Psoas muscle (tissue), 8 donors: ENCODE data around the gene RNFT1. TPM values are rescaled to one million over a fixed set of nuclear protein-coding genes. Genes with fewer than 3 reads are reported as not detected.
"Not testable (repeated sequence)": the region's sequence is repeated elsewhere in the genome, so short reads cannot be mapped to it uniquely, and the experiment has no call there.

Experiments used
- ATAC-seq, 4 donors: fragments of 200-7000 bp; cut with Tn5 transposase; one replicate each; pipeline ENCODE4 v1.9.1; 2020; ENCODE audit warnings: moderate library complexity in 3 of 4, mild to moderate bottlenecking in 2 of 4
- DNase-seq, 2 donors: peaks; one replicate each; pipeline ENCODE4 v3.0.0-alpha.2; 2020
- H3K27ac ChIP-seq: fragments of 200-600 bp; one replicate; pipeline ENCODE4 v1.8.0; 2022
- H3K27me3 ChIP-seq, 3 donors: fragments of 200-600 bp in 1 of 3; one replicate each; pipeline versions ENCODE4 v1.6.1 to v1.8.0; 2013 to 2022; ENCODE audit warnings: low read length in 2 of 3, mild to moderate bottlenecking in 2 of 3, moderate library complexity in 1 of 3; ENCODE audit not compliant: insufficient read depth in 3 of 3
- H3K36me3 ChIP-seq, 2 donors: fragments of 200-600 bp in 1 of 2; one replicate each; pipeline versions ENCODE4 v1.6.1 to v1.8.0; 2013 to 2022; ENCODE audit warnings: low read depth in 1 of 2, mild to moderate bottlenecking in 1 of 2, moderate library complexity in 1 of 2; ENCODE audit not compliant: insufficient read depth in 1 of 2
- H3K4me1 ChIP-seq: fragments of 200-600 bp; one replicate; pipeline ENCODE4 v1.8.0; 2022
- H3K4me3 ChIP-seq: fragments of 200-600 bp; one replicate; pipeline ENCODE4 v1.8.0; 2022; ENCODE audit warnings: mild to moderate bottlenecking
- H3K9me3 ChIP-seq: fragments of 200-600 bp; one replicate; pipeline ENCODE4 v1.8.0; 2022
- CTCF ChIP-seq: fragments of 200-600 bp; IDR thresholded peaks from one replicate; pipeline ENCODE4 v1.8.0; 2022; ENCODE audit warnings: antibody characterized with exemption
- WGBS, 3 donors: extraction: QIAGEN DNeasy Blood & Tissue Kit; methylation state at CpG; one replicate each; pipeline versions ENCODE4 v1.1.6 to v1.1.7; 2013; 5-methylcytosine and 5-hydroxymethylcytosine counted together
- intact Hi-C, 2 donors: fragments of 100-400 bp; cut with DNase I; formaldehyde crosslinking; loops; one replicate each; pipeline versions ENCODE4 v1.11.0 to v1.14.2; 2022
- long read RNA-seq, 2 donors: library from polyadenylated mRNA; unstranded; transcript quantifications; one replicate each; pipeline ENCODE4 v2.0.0, GENCODE V29; 2021
- polyA plus RNA-seq, 3 donors: library from polyadenylated mRNA; stranded (reverse); fragments of 200-250 nt; gene quantifications; one replicate each; pipeline ENCODE4 v1.2.3, GENCODE V29; 2013
- total RNA-seq, 4 donors: library from RNA; stranded (reverse); fragmentation: NEBNext Ultra II Directional in 2 of 4; extraction: Animal tissue kit (Norgen Biotek cat#: 25700) in 2 of 4; gene quantifications; one replicate each; pipeline versions ENCODE4 v1.2.1 to v1.2.4, GENCODE V29; 2021 to 2023
- donor health status: healthy with polysubstance abuse.
- donor health status: DM: no; HTN: no; CAD: no; lungs with moderate emphysema.
- donor health status: Bipolar disorder and iron deficiency.
- donor health status: healthy.
- donor health status: DM: yes; HTN: yes; CAD: no.
- donor health status: DM: no; HTN: no; CAD: no.
- donor health status: DM: no; HTN: no; CAD: no.
- donor health status: DM: yes; HTN: yes; CAD: no.

The RNFT1 gene
- 10 to 100 TPM; 10.4 to 17.1 (median 12.6) TPM for total RNA-seq
- polyA plus RNA-seq, result 10 to 100 TPM in 2 of 3 donors, 1 to 10 TPM in 1; 10.0 to 21.7 (median 11.8) TPM
- long read RNA-seq, donor 1, transcript RNFT1-204 (8 exons, 1,893 nt), result minor isoform, 5 of 28 reads
- long read RNA-seq, donor 1, transcript RNFT1-201 (9 exons, 2,101 nt), result major isoform, 15 of 28 reads
- long read RNA-seq, donor 1, partial matches to known transcripts, result 1 of 28 reads
- long read RNA-seq, donor 1, other reads (novel, unspliced or antisense), result 2 of 28 reads
- long read RNA-seq, donor 2, transcript RNFT1-202 (7 exons, 1,809 nt), result minor isoform, 10 of 39 reads
- long read RNA-seq, donor 2, transcript RNFT1-204 (8 exons, 1,893 nt), result minor isoform, 9 of 39 reads
- long read RNA-seq, donor 2, transcript RNFT1-201 (9 exons, 2,101 nt), result major isoform, 18 of 39 reads
- long read RNA-seq, donor 2, partial matches to known transcripts, result 0 of 39 reads
- long read RNA-seq, donor 2, other reads (novel, unspliced or antisense), result 2 of 39 reads

GRCh38 chr17:59964482-59965328 lies at the start of gene RNFT1:
TSS of gene RNFT1 (minus strand) at chr17:59964740. CDS start at chr17:59964663, 77 bp downstream.
- H3K4me1 ChIP-seq, result peaks cover 17% of the 10 kb centered on the region
- H3K27me3 ChIP-seq, result no peaks in the 10 kb centered on the region
- intact Hi-C loops, result no loop called here
- peak within 1 kb of the TSS; percentile 81 for H3K4me3 ChIP-seq
- TF ChIP-seq CTCF, result no peak
- peaks cover 3 to 31% of the 10 kb centered on the region in 2 donors for H3K36me3 ChIP-seq
- H3K9me3 ChIP-seq, result no peaks in the 10 kb centered on the region
- peak; percentile 95 to 96 for DNase-seq
- 1 to 3% (median 2%) methylated on average over 67 of the region's 67 CpGs for WGBS, 3 donors
- H3K27ac ChIP-seq, result peak within 1 kb of the TSS; percentile 95
- ATAC-seq, result peak; percentile 96 to 97 (median 96)

GRCh38 chr17:60009326-60009725 lies 44.8 kb upstream of the RNFT1 start:
- H3K4me1 ChIP-seq, H3K36me3 ChIP-seq, H3K4me3 ChIP-seq, H3K27ac ChIP-seq, H3K9me3 ChIP-seq, ATAC-seq, H3K27me3 ChIP-seq, intact Hi-C loops, DNase-seq: not testable (repeated sequence)
- 79 to 89% (median 86%) methylated on average over 3 to 5 of the region's 13 CpGs for WGBS, 3 donors

GRCh38 chr17:60008377-60008776 lies 43.8 kb upstream of the RNFT1 start:
- H3K27ac ChIP-seq, DNase-seq, H3K4me1 ChIP-seq, H3K9me3 ChIP-seq, H3K36me3 ChIP-seq, H3K27me3 ChIP-seq, intact Hi-C loops, H3K4me3 ChIP-seq: not testable (repeated sequence)
- WGBS, 3 donors, result 23 to 53% (median 46%) methylated on average over 5 to 7 of the region's 16 CpGs
- ATAC-seq, result peak in 1 of 4 donors; percentile 64

GRCh38 chr17:60006160-60006559 lies 41.6 kb upstream of the RNFT1 start:
- intact Hi-C loops, result no loop called here
- Histone ChIP-seq H3K9me3 (no peaks in the 10 kb centered on the region), H3K36me3 (no peaks in the 10 kb centered on the region), H3K27me3 (no peaks in the 10 kb centered on the region), H3K27ac (no peak overlapping the region), H3K4me1 (no peaks in the 10 kb centered on the region), H3K4me3 (no peak overlapping the region)
- ATAC-seq (no peak), DNase-seq (no peak)
- no peak for TF ChIP-seq CTCF
- WGBS, 3 donors, result 87 to 90% (median 87%) methylated on average over 13 of the region's 13 CpGs

GRCh38 chr17:60004561-60004960 lies 40.0 kb upstream of the RNFT1 start:
- intact Hi-C loops, H3K36me3 ChIP-seq, DNase-seq, H3K9me3 ChIP-seq, H3K4me1 ChIP-seq, ATAC-seq, H3K27ac ChIP-seq, H3K27me3 ChIP-seq, H3K4me3 ChIP-seq: not testable (repeated sequence)
- WGBS, 3 donors, result 83 to 86% (median 84%) methylated on average over 5 of the region's 5 CpGs

GRCh38 chr17:60002405-60002804 lies 37.9 kb upstream of the RNFT1 start:
- H3K9me3 ChIP-seq, ATAC-seq, H3K27me3 ChIP-seq, H3K4me3 ChIP-seq, DNase-seq, H3K36me3 ChIP-seq, H3K4me1 ChIP-seq, H3K27ac ChIP-seq, intact Hi-C loops: not testable (repeated sequence)
- WGBS, 3 donors, result 84 to 87% (median 86%) methylated on average over 3 of the region's 3 CpGs

GRCh38 chr17:59996608-59997007 lies 32.1 kb upstream of the RNFT1 start:
- intact Hi-C loops, H3K27ac ChIP-seq, H3K4me1 ChIP-seq, H3K9me3 ChIP-seq, H3K4me3 ChIP-seq, H3K27me3 ChIP-seq, ATAC-seq, H3K36me3 ChIP-seq, DNase-seq: not testable (repeated sequence)
- 50 to 75% (median 73%) methylated on average over 2 of the region's 3 CpGs for WGBS, 3 donors

- DNase-seq, ATAC-seq, H3K4me1 ChIP-seq, intact Hi-C loops, H3K36me3 ChIP-seq, H3K27me3 ChIP-seq, H3K9me3 ChIP-seq, H3K4me3 ChIP-seq, H3K27ac ChIP-seq: not testable (repeated sequence)
- WGBS, 3 donors, result 86 to 92% (median 91%) methylated on average over 4 to 6 of the region's 6 CpGs
Measured at GRCh38 chr17:59975166-59975565, 10.6 kb upstream of the RNFT1 start.

- H3K27me3 ChIP-seq, H3K27ac ChIP-seq, H3K4me1 ChIP-seq, H3K9me3 ChIP-seq, H3K4me3 ChIP-seq, DNase-seq, H3K36me3 ChIP-seq, intact Hi-C loops, ATAC-seq: not testable (repeated sequence)
- WGBS, 3 donors, result 90 to 92% (median 90%) methylated on average over 8 of the region's 8 CpGs
Measured at GRCh38 chr17:59973483-59973882, 8.9 kb upstream of the RNFT1 start.
